ENCODE data around the gene ZNF74. TPM values are rescaled to one million over a fixed set of nuclear protein-coding genes. Genes with fewer than 3 reads are reported as not detected.

ZNF74 gene
- total and polyA plus RNA-seq, 5 donors from 2014 or later = 3.4 to 5.9 (median 4.1) TPM

DNA sequence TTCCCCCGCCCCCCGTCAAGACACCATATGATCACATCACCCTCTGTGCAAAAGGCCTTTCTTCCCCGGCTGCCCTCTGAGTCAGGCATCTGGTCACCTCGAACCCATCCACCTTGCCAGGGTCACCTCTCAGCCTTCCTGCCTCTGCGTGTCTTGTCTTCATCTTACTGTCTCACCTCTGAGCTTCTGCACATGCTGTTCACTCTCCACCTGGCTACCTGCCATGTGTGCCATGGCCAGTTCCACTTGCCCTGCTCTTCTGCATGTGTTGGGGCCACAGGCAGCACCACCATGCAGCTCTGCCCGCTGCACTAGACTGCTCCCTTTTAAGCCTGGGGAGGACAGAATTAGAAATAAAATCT is 9.8 kb downstream of the ZNF74 start:
- H3K4me1 Mint-ChIP-seq = peaks cover 4 to 18% (median 11%) of the 10 kb centered on the region in 4 donors
- ATAC-seq (ENCODE audit: low read depth in 2 of 2) (no peak), DNase-seq (no peak)
- peak overlapping the region in 1 of 4 donors; percentile 29 for H3K4me3 Mint-ChIP-seq
- Histone ChIP-seq H3K27ac (ENCODE audit: insufficient read depth, low read length, poor library complexity, severe bottlenecking) (no peak overlapping the region), H3K27me3 (ENCODE audit: control insufficient read depth, insufficient read depth, low read length) (no peaks in the 10 kb centered on the region), H3K4me3 (ENCODE audit: low read depth, low read length) (no peak overlapping the region), H3K4me1 (ENCODE audit: control insufficient read depth, insufficient read depth, low read length, poor library complexity, severe bottlenecking) (no peaks in the 10 kb centered on the region), H3K36me3 (ENCODE audit: control insufficient read depth, insufficient read depth, low read length) (peaks cover 18% of the 10 kb centered on the region), H3K9me3 (ENCODE audit: control insufficient read depth in 2 of 2, low read length in 2 of 2) (no peaks in the 10 kb centered on the region)
- H3K27me3 Mint-ChIP-seq = no peaks in the 10 kb centered on the region
- peak overlapping the region in 2 of 3 donors; percentile 84 to 85 for H3K27ac Mint-ChIP-seq
- peaks cover 0 to 2% (median 0%) of the 10 kb centered on the region in 7 donors for H3K9me3 Mint-ChIP-seq
- H3K36me3 Mint-ChIP-seq = peaks cover 25% of the 10 kb centered on the region

DNA sequence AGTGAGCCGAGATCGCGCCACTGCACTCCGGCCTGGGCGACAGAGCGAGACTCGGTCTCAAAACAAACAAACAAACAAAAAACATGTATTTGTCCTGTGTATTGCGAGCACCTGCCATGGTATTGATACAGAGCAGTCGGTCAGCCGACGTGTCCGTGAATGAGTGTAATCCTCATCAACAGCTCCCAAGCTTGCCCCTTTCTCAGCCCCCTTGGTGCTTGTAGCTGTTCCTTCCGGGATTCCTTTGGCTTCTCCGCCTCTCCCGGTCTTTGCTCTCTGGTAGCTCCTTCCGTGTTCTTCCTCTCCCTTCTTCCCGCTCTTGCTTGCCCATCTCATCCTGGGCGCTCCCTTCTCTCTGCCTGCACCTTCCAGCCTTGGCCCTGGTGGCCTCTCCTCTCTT is 10.9 kb downstream of the ZNF74 start:
- DNase-seq (no peak), ATAC-seq (ENCODE audit: low read depth in 2 of 2) (no peak)
- Mint-ChIP-seq H3K4me1 (peaks cover 4 to 11% (median 8%) of the 10 kb centered on the region in 4 donors), H3K27ac (peak overlapping the region in 1 of 3 donors; percentile 79), H3K9me3 (peaks cover 0 to 2% (median 0%) of the 10 kb centered on the region in 7 donors), H3K4me3 (no peak overlapping the region), H3K27me3 (no peaks in the 10 kb centered on the region), H3K36me3 (peaks cover 25% of the 10 kb centered on the region)
- no peak overlapping the region for H3K27ac ChIP-seq (ENCODE audit: insufficient read depth, low read length, poor library complexity, severe bottlenecking)
- H3K27me3 ChIP-seq (ENCODE audit: control insufficient read depth, insufficient read depth, low read length) = no peaks in the 10 kb centered on the region
- H3K4me1 ChIP-seq (ENCODE audit: control insufficient read depth, insufficient read depth, low read length, poor library complexity, severe bottlenecking) = no peaks in the 10 kb centered on the region
- peaks cover 18% of the 10 kb centered on the region for H3K36me3 ChIP-seq (ENCODE audit: control insufficient read depth, insufficient read depth, low read length)
- no peak overlapping the region for H3K4me3 ChIP-seq (ENCODE audit: low read depth, low read length)
- H3K9me3 ChIP-seq (ENCODE audit: control insufficient read depth in 2 of 2, low read length in 2 of 2) = no peaks in the 10 kb centered on the region

DNA sequence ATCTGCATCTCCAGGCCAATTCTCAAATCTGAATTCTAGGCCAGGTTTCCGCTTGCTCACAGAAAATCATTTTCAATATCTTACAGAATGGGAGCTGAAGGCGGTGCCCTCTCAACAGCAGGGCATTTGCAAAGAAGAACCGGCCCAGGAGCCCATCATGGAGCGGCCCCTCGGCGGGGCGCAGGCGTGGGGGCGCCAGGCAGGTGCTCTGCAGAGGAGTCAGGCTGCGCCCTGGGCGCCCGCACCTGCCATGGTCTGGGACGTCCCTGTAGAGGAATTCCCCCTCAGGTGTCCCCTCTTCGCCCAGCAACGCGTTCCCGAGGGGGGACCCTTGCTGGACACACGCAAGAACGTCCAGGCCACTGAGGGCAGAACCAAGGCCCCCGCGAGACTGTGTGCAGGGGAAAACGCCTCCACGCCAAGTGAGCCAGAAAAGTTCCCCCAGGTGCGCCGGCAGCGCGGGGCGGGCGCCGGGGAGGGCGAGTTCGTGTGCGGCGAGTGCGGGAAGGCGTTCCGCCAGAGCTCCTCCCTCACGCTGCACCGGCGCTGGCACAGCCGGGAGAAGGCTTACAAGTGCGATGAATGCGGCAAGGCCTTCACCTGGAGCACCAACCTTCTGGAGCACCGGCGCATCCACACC is 11.5 kb downstream of the ZNF74 start:
- Mint-ChIP-seq H3K9me3 (peaks cover 0 to 2% (median 0%) of the 10 kb centered on the region in 7 donors), H3K4me1 (peaks cover 4 to 11% (median 8%) of the 10 kb centered on the region in 4 donors), H3K27me3 (no peaks in the 10 kb centered on the region), H3K4me3 (no peak overlapping the region), H3K36me3 (peaks cover 25% of the 10 kb centered on the region), H3K27ac (peak overlapping the region in 1 of 3 donors; percentile 79)
- H3K4me3 ChIP-seq (ENCODE audit: low read depth, low read length) = no peak overlapping the region
- no peaks in the 10 kb centered on the region for H3K9me3 ChIP-seq (ENCODE audit: control insufficient read depth in 2 of 2, low read length in 2 of 2)
- no peaks in the 10 kb centered on the region for H3K4me1 ChIP-seq (ENCODE audit: control insufficient read depth, insufficient read depth, low read length, poor library complexity, severe bottlenecking)
- ATAC-seq (ENCODE audit: low read depth in 2 of 2) = no peak
- H3K36me3 ChIP-seq (ENCODE audit: control insufficient read depth, insufficient read depth, low read length) = peaks cover 18% of the 10 kb centered on the region
- DNase-seq = no peak
- H3K27me3 ChIP-seq (ENCODE audit: control insufficient read depth, insufficient read depth, low read length) = no peaks in the 10 kb centered on the region
- no peak overlapping the region for H3K27ac ChIP-seq (ENCODE audit: insufficient read depth, low read length, poor library complexity, severe bottlenecking)

DNA sequence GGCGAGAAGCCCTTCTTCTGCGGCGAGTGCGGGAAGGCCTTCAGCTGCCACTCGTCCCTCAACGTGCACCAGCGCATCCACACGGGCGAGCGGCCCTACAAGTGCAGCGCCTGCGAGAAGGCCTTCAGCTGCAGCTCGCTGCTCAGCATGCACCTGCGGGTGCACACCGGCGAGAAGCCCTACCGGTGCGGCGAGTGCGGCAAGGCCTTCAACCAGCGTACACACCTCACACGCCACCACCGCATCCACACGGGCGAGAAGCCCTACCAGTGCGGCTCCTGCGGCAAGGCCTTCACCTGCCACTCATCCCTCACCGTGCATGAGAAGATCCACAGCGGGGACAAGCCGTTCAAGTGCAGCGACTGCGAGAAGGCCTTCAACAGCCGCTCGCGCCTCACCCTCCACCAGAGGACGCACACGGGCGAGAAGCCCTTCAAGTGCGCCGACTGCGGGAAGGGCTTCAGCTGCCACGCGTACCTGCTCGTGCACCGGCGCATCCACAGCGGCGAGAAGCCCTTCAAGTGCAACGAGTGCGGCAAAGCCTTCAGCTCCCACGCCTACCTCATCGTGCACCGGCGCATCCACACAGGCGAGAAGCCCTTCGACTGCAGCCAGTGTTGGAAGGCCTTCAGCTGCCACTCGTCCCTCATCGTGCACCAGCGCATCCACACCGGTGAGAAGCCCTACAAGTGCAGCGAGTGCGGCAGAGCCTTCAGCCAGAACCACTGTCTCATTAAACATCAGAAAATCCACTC is 12.2 kb downstream of the ZNF74 start:
- Mint-ChIP-seq H3K36me3 (peaks cover 25% of the 10 kb centered on the region), H3K9me3 (peaks cover 0 to 2% (median 0%) of the 10 kb centered on the region in 7 donors), H3K4me1 (peaks cover 4 to 11% (median 8%) of the 10 kb centered on the region in 4 donors), H3K4me3 (no peak overlapping the region), H3K27me3 (no peaks in the 10 kb centered on the region), H3K27ac (no peak overlapping the region)
- H3K9me3 ChIP-seq (ENCODE audit: control insufficient read depth in 2 of 2, low read length in 2 of 2) = no peaks in the 10 kb centered on the region
- ATAC-seq (ENCODE audit: low read depth in 2 of 2) = no peak
- DNase-seq = no peak
- peaks cover 18% of the 10 kb centered on the region for H3K36me3 ChIP-seq (ENCODE audit: control insufficient read depth, insufficient read depth, low read length)
- no peaks in the 10 kb centered on the region for H3K4me1 ChIP-seq (ENCODE audit: control insufficient read depth, insufficient read depth, low read length, poor library complexity, severe bottlenecking)
- H3K4me3 ChIP-seq (ENCODE audit: low read depth, low read length) = no peak overlapping the region
- H3K27me3 ChIP-seq (ENCODE audit: control insufficient read depth, insufficient read depth, low read length) = no peaks in the 10 kb centered on the region
- H3K27ac ChIP-seq (ENCODE audit: insufficient read depth, low read length, poor library complexity, severe bottlenecking) = no peak overlapping the region

DNA sequence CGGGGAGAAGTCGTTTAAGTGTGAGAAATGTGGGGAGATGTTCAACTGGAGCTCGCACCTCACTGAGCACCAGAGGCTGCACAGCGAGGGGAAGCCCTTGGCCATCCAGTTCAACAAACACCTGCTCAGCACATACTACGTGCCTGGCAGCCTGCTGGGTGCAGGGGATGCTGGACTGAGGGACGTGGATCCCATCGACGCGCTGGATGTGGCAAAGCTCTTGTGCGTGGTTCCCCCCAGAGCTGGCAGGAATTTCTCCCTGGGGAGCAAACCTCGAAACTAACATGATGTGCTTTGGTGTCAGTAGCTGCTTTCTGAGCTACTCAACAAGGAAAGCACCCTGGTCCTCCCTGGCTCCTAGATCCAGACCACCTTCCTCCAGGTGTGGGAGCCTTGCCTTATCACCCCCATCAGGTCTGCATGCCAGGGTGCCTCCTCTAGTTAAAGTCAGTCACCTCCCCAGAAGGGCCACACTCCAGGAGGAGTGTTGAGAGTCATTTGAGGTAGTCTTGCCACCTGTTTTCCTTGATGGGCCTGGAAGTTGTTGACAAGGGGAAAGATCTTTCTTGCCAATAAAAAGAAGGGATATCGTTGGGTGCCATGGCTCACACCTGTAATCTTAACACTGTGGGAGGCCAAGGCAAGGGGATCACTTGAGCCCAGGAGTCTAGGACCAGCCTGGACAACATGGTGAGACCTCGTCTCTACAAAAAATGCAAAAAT is 12.9 kb downstream of the ZNF74 start:
- no peak for ATAC-seq (ENCODE audit: low read depth in 2 of 2)
- no peak for DNase-seq
- H3K4me1 ChIP-seq (ENCODE audit: control insufficient read depth, insufficient read depth, low read length, poor library complexity, severe bottlenecking) = no peaks in the 10 kb centered on the region
- Mint-ChIP-seq H3K4me1 (peaks cover 4 to 11% (median 8%) of the 10 kb centered on the region in 4 donors), H3K27ac (no peak overlapping the region), H3K4me3 (no peak overlapping the region), H3K36me3 (peaks cover 25% of the 10 kb centered on the region), H3K9me3 (peaks cover 0 to 2% (median 0%) of the 10 kb centered on the region in 7 donors), H3K27me3 (no peaks in the 10 kb centered on the region)
- H3K4me3 ChIP-seq (ENCODE audit: low read depth, low read length) = no peak overlapping the region
- peaks cover 16% of the 10 kb centered on the region for H3K36me3 ChIP-seq (ENCODE audit: control insufficient read depth, insufficient read depth, low read length)
- no peaks in the 10 kb centered on the region for H3K27me3 ChIP-seq (ENCODE audit: control insufficient read depth, insufficient read depth, low read length)
- no peaks in the 10 kb centered on the region for H3K9me3 ChIP-seq (ENCODE audit: control insufficient read depth in 2 of 2, low read length in 2 of 2)
- H3K27ac ChIP-seq (ENCODE audit: insufficient read depth, low read length, poor library complexity, severe bottlenecking) = no peak overlapping the region

DNA sequence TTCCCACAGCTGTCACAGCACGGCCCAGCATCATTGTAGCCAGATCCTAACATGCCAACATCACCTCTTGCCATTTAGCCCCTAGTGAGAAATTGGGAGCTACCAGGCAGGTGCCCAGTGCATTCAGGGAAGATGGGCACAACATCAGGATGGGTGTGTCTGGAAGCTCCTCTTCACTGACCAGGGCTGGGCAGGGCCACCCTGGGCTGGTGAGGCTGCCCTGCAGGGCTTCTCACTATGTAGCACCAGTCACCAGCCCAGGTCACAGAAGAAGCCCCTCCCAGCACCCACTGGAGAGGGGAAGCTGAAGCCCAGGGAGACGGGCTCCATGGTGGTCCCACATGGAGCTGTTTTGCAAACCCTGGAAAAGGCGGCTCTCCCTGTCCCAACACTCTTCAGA is 13.9 kb downstream of the ZNF74 start:
- Mint-ChIP-seq H3K9me3 (peaks cover 0 to 2% (median 0%) of the 10 kb centered on the region in 7 donors), H3K4me3 (no peak overlapping the region)

DNA sequence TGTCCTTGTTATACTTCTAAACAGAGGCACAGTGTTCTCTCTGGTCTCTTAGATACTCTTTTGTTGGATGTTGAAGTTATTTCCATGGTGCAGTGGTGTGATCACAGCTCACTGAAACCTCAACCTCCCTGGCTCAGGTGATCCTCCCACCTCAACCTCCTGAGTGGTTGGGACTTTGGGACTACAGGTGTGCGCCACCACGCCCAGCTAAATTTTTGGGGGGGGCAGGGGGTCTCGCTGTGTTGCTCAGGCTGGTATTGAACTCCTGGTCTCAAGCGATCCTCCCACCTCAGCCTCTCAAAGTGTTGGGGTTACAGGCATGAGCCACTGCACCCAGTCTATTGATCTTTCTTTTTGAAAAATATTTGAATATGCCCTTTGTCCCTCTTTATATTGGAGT is 14.9 kb downstream of the ZNF74 start:
- Histone ChIP-seq H3K27ac (ENCODE audit: insufficient read depth, low read length, poor library complexity, severe bottlenecking) (no peak overlapping the region), H3K9me3 (ENCODE audit: control insufficient read depth in 2 of 2, low read length in 2 of 2) (no peaks in the 10 kb centered on the region), H3K27me3 (ENCODE audit: control insufficient read depth, insufficient read depth, low read length) (no peaks in the 10 kb centered on the region), H3K36me3 (ENCODE audit: control insufficient read depth, insufficient read depth, low read length) (peaks cover 11% of the 10 kb centered on the region), H3K4me3 (ENCODE audit: low read depth, low read length) (no peak overlapping the region), H3K4me1 (ENCODE audit: control insufficient read depth, insufficient read depth, low read length, poor library complexity, severe bottlenecking) (no peaks in the 10 kb centered on the region)
- H3K9me3 Mint-ChIP-seq = no peaks in the 10 kb centered on the region
- H3K27ac Mint-ChIP-seq = peak overlapping the region in 1 of 3 donors; percentile 15
- ATAC-seq (ENCODE audit: low read depth in 2 of 2) (no peak), DNase-seq (no peak)
- H3K27me3 Mint-ChIP-seq = no peaks in the 10 kb centered on the region
- peaks cover 15% of the 10 kb centered on the region for H3K36me3 Mint-ChIP-seq
- no peak overlapping the region for H3K4me3 Mint-ChIP-seq
- H3K4me1 Mint-ChIP-seq = peaks cover 0 to 3% (median 1%) of the 10 kb centered on the region in 4 donors

More for the DNA sequence above, 13.9 kb downstream of the ZNF74 start:
- no peaks in the 10 kb centered on the region for H3K27me3 Mint-ChIP-seq
- H3K27me3 ChIP-seq (ENCODE audit: control insufficient read depth, insufficient read depth, low read length) = no peaks in the 10 kb centered on the region
- H3K4me1 Mint-ChIP-seq = peaks cover 4 to 11% (median 8%) of the 10 kb centered on the region in 4 donors
- no peak for ATAC-seq (ENCODE audit: low read depth in 2 of 2)
- no peak overlapping the region for H3K27ac Mint-ChIP-seq
- DNase-seq = no peak
- H3K4me3 ChIP-seq (ENCODE audit: low read depth, low read length) = no peak overlapping the region
- H3K36me3 ChIP-seq (ENCODE audit: control insufficient read depth, insufficient read depth, low read length) = peaks cover 11% of the 10 kb centered on the region
- H3K4me1 ChIP-seq (ENCODE audit: control insufficient read depth, insufficient read depth, low read length, poor library complexity, severe bottlenecking) = no peaks in the 10 kb centered on the region
- no peak overlapping the region for H3K27ac ChIP-seq (ENCODE audit: insufficient read depth, low read length, poor library complexity, severe bottlenecking)
- no peaks in the 10 kb centered on the region for H3K9me3 ChIP-seq (ENCODE audit: control insufficient read depth in 2 of 2, low read length in 2 of 2)
- peaks cover 25% of the 10 kb centered on the region for H3K36me3 Mint-ChIP-seq
